ENCODE results near the gene RUBCN.

Gene RUBCN

GRCh38 chr3:197736491-197737318, at the start of gene RUBCN:
Gene RUBCN (minus strand): TSS chr3:197736904. CDS start chr3:197736719, 185 bp downstream.
- Histone ChIP-seq H3K4me3 (ENCODE audit: low read length, poor library complexity, severe bottlenecking) (peak within 1 kb of the TSS; percentile 98), H2AFZ (ENCODE audit: low read length) (peak within 1 kb of the TSS; percentile 100), H3K27me3 (ENCODE audit: insufficient read depth, low read length, poor library complexity, severe bottlenecking) (no peaks in the 10 kb centered on the region), H4K20me1 (ENCODE audit: insufficient read depth, low read length, poor library complexity, severe bottlenecking) (no peaks in the 10 kb centered on the region), H3K9me3 (ENCODE audit: insufficient read depth, low read depth, low read length) (no peaks in the 10 kb centered on the region), H3K4me2 (ENCODE audit: low read depth, low read length, poor library complexity, severe bottlenecking) (peak within 1 kb of the TSS; percentile 95), H3K36me3 (ENCODE audit: insufficient read depth, low read length) (no peaks in the 10 kb centered on the region), H3K9ac (ENCODE audit: low read depth, low read length, poor library complexity, severe bottlenecking) (peak within 1 kb of the TSS; percentile 82), H3K79me2 (ENCODE audit: insufficient read depth, low read length) (peaks cover 9% of the 10 kb centered on the region; the same call in 1 of the 2 replicates), H3K9me2 (replicated peaks; ENCODE audit: low read depth, low read length) (no peaks in the 10 kb centered on the region), H3F3A (ENCODE audit: low read depth) (no peaks in the 10 kb centered on the region), H3K4me1 (ENCODE audit: insufficient read depth, low read length, poor library complexity, severe bottlenecking) (peaks cover 15% of the 10 kb centered on the region)
- TF ChIP-seq EZH2phosphoT487 (IDR thresholded peaks at IDR 0.05; ENCODE audit: borderline replicate concordance): no peak
- TF ChIP-seq, protein P1, sequence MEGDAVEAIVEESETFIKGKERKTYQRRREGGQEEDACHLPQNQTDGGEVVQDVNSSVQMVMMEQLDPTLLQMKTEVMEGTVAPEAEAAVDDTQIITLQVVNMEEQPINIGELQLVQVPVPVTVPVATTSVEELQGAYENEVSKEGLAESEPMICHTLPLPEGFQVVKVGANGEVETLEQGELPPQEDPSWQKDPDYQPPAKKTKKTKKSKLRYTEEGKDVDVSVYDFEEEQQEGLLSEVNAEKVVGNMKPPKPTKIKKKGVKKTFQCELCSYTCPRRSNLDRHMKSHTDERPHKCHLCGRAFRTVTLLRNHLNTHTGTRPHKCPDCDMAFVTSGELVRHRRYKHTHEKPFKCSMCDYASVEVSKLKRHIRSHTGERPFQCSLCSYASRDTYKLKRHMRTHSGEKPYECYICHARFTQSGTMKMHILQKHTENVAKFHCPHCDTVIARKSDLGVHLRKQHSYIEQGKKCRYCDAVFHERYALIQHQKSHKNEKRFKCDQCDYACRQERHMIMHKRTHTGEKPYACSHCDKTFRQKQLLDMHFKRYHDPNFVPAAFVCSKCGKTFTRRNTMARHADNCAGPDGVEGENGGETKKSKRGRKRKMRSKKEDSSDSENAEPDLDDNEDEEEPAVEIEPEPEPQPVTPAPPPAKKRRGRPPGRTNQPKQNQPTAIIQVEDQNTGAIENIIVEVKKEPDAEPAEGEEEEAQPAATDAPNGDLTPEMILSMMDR (conservative IDR thresholded peaks at IDR 0.05; ENCODE audit: low read length): no peak

GRCh38 chr3:197784019-197784585, 47.4 kb upstream of the RUBCN start:
- Histone ChIP-seq H4K20me1 (ENCODE audit: insufficient read depth, low read length, poor library complexity, severe bottlenecking) (no peaks in the 10 kb centered on the region), H3K4me2 (ENCODE audit: low read depth, low read length, poor library complexity, severe bottlenecking) (no peak overlapping the region), H3K9me3 (ENCODE audit: insufficient read depth, low read depth, low read length) (no peaks in the 10 kb centered on the region), H3K79me2 (ENCODE audit: insufficient read depth, low read length) (no peaks in the 10 kb centered on the region), H3K4me3 (ENCODE audit: low read length, poor library complexity, severe bottlenecking) (no peak overlapping the region), H2AFZ (ENCODE audit: low read length) (no peak overlapping the region), H3K27me3 (ENCODE audit: insufficient read depth, low read length, poor library complexity, severe bottlenecking) (no peaks in the 10 kb centered on the region), H3F3A (ENCODE audit: low read depth) (no peaks in the 10 kb centered on the region), H3K9ac (ENCODE audit: low read depth, low read length, poor library complexity, severe bottlenecking) (no peak overlapping the region), H3K36me3 (ENCODE audit: insufficient read depth, low read length) (peaks cover 36% of the 10 kb centered on the region; the same call in 1 of the 2 replicates), H3K9me2 (replicated peaks; ENCODE audit: low read depth, low read length) (no peaks in the 10 kb centered on the region), H3K4me1 (ENCODE audit: insufficient read depth, low read length, poor library complexity, severe bottlenecking) (no peaks in the 10 kb centered on the region)
- TF ChIP-seq, protein P1 (conservative IDR thresholded peaks at IDR 0.05; ENCODE audit: low read length): no peak
- no peak for TF ChIP-seq EZH2phosphoT487 (IDR thresholded peaks at IDR 0.05; ENCODE audit: borderline replicate concordance)

GRCh38 chr3:197782230-197782629, 45.5 kb upstream of the RUBCN start:
- no peak overlapping the region for H3K4me3 ChIP-seq (ENCODE audit: low read length, poor library complexity, severe bottlenecking)
- H3K27me3 ChIP-seq (ENCODE audit: insufficient read depth, low read length, poor library complexity, severe bottlenecking): no peaks in the 10 kb centered on the region
- TF ChIP-seq EZH2phosphoT487 (IDR thresholded peaks at IDR 0.05; ENCODE audit: borderline replicate concordance): no peak
- TF ChIP-seq, protein P1 (conservative IDR thresholded peaks at IDR 0.05; ENCODE audit: low read length): no peak
- no peak overlapping the region for H3K9ac ChIP-seq (ENCODE audit: low read depth, low read length, poor library complexity, severe bottlenecking)
- no peak overlapping the region for H2AFZ ChIP-seq (ENCODE audit: low read length)
- no peaks in the 10 kb centered on the region for H3K79me2 ChIP-seq (ENCODE audit: insufficient read depth, low read length)
- no peaks in the 10 kb centered on the region for H3F3A ChIP-seq (ENCODE audit: low read depth)
- peaks cover 54% of the 10 kb centered on the region; the same call in 1 of the 2 replicates for H3K36me3 ChIP-seq (ENCODE audit: insufficient read depth, low read length)
- no peaks in the 10 kb centered on the region for H4K20me1 ChIP-seq (ENCODE audit: insufficient read depth, low read length, poor library complexity, severe bottlenecking)
- no peaks in the 10 kb centered on the region for H3K4me1 ChIP-seq (ENCODE audit: insufficient read depth, low read length, poor library complexity, severe bottlenecking)
- no peaks in the 10 kb centered on the region for H3K9me3 ChIP-seq (ENCODE audit: insufficient read depth, low read depth, low read length)
- H3K9me2 ChIP-seq (replicated peaks; ENCODE audit: low read depth, low read length): no peaks in the 10 kb centered on the region
- no peak overlapping the region for H3K4me2 ChIP-seq (ENCODE audit: low read depth, low read length, poor library complexity, severe bottlenecking)
